Stimulated activated effector memory CD8-positive, alpha-beta T cell treated with anti-CD3 and anti-CD28 coated beads, Interleukin-12 subunit alpha, Interleukin-12 subunit beta, amount 100 ng/mL, for 72 hours (primary cell): ENCODE results near the gene RPUSD2.

ENCODE experiments used
- ATAC-seq: fragments of 150-1000 bp; cut with Tn5 transposase; 2 replicates; pipeline ENCODE4 v1.10.0; 2021
- DNase-seq, 2 donors: peaks; one replicate each; pipeline ENCODE4 v3.0.0; 2021 to 2022; ENCODE audit warnings: low spot score in 2 of 2
- H3K27ac Mint-ChIP-seq: one replicate; pipeline ENCODE4 v1.8.0; 2022; ENCODE audit warnings: mild to moderate bottlenecking, mixed read lengths
- H3K36me3 Mint-ChIP-seq: one replicate; pipeline ENCODE4 v1.8.0; 2022; ENCODE audit warnings: mild to moderate bottlenecking, mixed read lengths
- H3K4me1 Mint-ChIP-seq: one replicate; pipeline ENCODE4 v1.8.0; 2022; ENCODE audit warnings: mixed read lengths
- H3K4me3 Mint-ChIP-seq: one replicate; pipeline ENCODE4 v1.8.0; 2022; ENCODE audit warnings: mild to moderate bottlenecking, mixed read lengths
- H3K9me3 Mint-ChIP-seq: one replicate; pipeline ENCODE4 v1.8.0; 2022; ENCODE audit warnings: mixed read lengths

Gene RPUSD2

DNA sequence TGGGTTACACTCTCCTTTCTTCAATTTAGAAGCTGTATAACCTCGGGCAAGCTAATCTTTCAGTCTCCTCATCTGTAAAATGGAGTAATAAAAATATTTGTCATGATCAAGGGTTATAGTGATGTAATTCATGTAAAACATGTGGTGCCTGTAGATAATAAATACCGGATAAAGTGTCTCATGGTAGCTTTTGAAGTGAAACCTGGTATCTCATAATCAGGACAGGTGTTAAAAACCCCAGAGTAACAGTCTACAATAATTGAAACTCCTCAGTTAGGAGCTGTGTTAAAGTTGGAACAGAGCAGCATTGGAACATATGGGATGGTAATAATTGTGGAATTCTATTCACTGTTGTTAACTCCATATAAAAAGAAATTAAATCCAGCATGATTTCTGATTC lies 24.1 kb downstream of the RPUSD2 start:
- Mint-ChIP-seq H3K36me3 (peaks cover 25% of the 10 kb centered on the region), H3K27ac (peak overlapping the region; percentile 99), H3K9me3 (no peaks in the 10 kb centered on the region), H3K4me3 (peak overlapping the region; percentile 83), H3K4me1 (peaks cover 34% of the 10 kb centered on the region)
- DNase-seq: no peak
- no peak for ATAC-seq

DNA sequence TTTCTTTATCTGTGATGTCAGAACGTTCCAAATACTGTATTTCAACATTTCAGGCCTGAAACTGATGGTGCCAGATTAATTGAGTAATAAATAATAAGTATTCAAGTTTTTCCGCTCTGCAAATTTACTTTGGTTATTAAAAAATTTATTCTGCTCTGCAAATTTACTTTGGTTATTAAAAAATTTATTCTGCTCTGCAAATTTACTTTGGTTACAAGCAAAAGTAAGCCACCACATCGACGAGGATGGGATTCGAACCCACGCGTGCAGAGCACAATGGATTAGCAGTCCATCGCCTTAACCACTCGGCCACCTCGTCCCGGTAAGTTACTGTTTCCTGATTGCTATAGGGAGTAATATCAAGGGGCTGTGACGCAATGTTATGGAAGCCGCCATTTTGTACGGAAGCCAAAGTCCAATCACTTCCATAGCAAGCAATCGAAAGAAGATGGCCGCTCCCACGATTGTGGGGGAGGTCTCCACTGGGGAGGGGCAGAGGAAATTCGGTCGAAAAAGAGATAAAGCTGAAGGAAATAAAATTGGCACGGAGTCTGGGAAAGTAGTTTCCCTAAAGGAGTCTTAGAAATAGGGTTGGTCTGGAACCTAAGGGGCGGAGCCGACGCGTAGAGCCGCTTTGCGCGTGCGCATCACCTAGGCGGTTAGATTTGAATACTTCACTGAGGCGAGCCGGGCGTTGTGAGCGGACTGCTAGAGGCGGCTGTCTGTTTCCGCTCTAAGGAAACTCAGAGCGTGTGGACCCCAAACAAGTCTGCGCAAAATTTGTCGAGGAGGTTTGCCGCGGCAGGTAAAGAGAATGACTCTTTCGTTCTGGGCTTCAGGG lies 24.7 kb downstream of the RPUSD2 start, which contains the start of gene KNL1:
TSS of gene KNL1 (plus strand) at position 662 of the 841 bp plus-strand sequence. CDS start 8,683 bp downstream, outside the sequence.
- ATAC-seq: peak; percentile 90
- H3K36me3 Mint-ChIP-seq: peaks cover 25% of the 10 kb centered on the region
- H3K9me3 Mint-ChIP-seq: no peaks in the 10 kb centered on the region
- H3K27ac Mint-ChIP-seq: peak within 1 kb of the TSS; percentile 99
- DNase-seq: peak; percentile 89 to 99
- peaks cover 34% of the 10 kb centered on the region for H3K4me1 Mint-ChIP-seq
- H3K4me3 Mint-ChIP-seq: peak within 1 kb of the TSS; percentile 83

DNA sequence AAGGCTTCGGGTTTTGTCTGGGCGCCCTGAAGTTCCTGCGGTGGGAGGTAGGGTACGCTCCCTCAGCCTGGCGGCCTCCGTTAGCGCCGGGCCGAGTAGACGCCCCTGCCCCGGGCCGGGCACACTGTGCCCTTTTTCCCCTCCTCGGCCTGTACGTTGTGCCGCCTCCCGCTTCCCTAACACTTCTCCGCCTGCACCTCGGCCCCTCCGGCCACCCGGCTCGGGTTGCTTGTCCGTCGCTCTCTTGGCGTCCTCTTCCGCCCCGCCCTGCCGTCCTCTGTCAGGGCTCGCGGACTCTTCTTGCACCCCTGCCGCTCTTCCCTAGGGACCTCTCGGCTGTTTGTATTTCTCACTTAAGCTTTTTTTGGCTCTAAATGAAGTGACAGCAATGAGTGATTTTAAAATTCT lies 25.3 kb downstream of the RPUSD2 start:
- no peak for DNase-seq
- peak overlapping the region; percentile 99 for H3K27ac Mint-ChIP-seq
- H3K36me3 Mint-ChIP-seq: peaks cover 25% of the 10 kb centered on the region
- H3K4me1 Mint-ChIP-seq: peaks cover 32% of the 10 kb centered on the region
- peak overlapping the region; percentile 83 for H3K4me3 Mint-ChIP-seq
- peak; percentile 70 for ATAC-seq
- H3K9me3 Mint-ChIP-seq: no peaks in the 10 kb centered on the region

DNA sequence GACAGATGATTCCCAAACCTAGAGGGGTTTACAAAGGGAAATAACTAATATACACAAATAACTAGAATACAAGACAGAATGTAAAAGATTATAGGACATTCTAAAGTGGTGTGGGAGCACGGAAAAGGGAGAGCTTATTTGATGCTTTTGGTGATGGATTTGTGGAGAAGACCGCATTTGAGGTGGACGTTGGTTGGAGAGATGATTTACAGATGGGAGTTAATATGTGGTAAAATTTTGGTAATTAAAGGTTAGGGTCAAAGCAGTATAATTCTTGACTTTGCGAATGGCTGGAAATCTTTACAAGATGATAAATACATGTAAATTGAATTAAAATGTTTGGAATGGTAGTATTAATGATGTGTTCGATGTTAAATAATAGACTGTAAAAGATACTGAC lies 26.1 kb downstream of the RPUSD2 start:
- DNase-seq (no peak), ATAC-seq (no peak)
- no peak overlapping the region for H3K27ac Mint-ChIP-seq
- H3K4me1 Mint-ChIP-seq: peaks cover 24% of the 10 kb centered on the region
- peak overlapping the region; percentile 83 for H3K4me3 Mint-ChIP-seq
- no peaks in the 10 kb centered on the region for H3K9me3 Mint-ChIP-seq
- H3K36me3 Mint-ChIP-seq: peaks cover 25% of the 10 kb centered on the region

DNA sequence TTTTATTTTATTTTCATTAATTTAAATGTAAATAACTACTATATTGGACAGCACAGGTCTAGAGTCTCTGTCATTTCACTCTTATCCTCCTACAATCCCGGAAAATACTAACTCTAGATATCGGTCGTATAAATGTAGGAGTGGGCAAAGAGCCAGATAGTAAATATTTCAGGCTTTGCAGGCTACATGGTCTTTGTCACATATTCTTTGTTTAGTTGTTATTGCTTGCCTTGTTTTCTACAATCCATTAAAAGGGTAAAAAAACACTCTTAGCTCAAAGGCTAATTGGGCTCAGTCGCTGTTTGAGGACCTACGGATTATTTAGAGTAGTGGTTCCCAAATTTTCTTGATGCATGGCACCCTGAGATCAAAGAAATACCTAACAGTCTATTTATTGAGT lies 26.7 kb downstream of the RPUSD2 start:
- peaks cover 25% of the 10 kb centered on the region for H3K36me3 Mint-ChIP-seq
- DNase-seq (no peak), ATAC-seq (no peak)
- no peak overlapping the region for H3K27ac Mint-ChIP-seq
- peaks cover 21% of the 10 kb centered on the region for H3K4me1 Mint-ChIP-seq
- no peaks in the 10 kb centered on the region for H3K9me3 Mint-ChIP-seq
- H3K4me3 Mint-ChIP-seq: no peak overlapping the region

DNA sequence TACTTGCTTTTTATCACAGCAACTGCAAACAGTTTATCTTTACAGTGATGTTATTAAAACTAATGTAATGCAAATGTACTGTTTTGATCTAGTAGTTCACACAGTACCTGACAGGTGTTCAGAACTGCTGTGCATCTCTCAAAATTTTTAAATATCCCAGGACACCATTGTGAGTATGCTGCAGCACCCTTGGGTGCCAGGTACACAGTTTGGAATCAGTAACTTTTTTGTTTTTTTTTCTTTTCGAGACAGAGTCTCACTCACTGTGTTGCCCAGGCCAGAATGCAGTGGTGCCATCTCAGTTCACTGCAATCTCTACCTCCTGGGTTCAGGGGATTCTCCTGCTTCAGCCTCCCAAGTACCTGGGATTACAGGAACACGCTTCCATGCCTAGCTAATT lies 27.9 kb downstream of the RPUSD2 start:
- H3K36me3 Mint-ChIP-seq: peaks cover 25% of the 10 kb centered on the region
- H3K27ac Mint-ChIP-seq: no peak overlapping the region
- no peak overlapping the region for H3K4me3 Mint-ChIP-seq
- peaks cover 21% of the 10 kb centered on the region for H3K4me1 Mint-ChIP-seq
- ATAC-seq (no peak), DNase-seq (no peak)
- no peaks in the 10 kb centered on the region for H3K9me3 Mint-ChIP-seq

DNA sequence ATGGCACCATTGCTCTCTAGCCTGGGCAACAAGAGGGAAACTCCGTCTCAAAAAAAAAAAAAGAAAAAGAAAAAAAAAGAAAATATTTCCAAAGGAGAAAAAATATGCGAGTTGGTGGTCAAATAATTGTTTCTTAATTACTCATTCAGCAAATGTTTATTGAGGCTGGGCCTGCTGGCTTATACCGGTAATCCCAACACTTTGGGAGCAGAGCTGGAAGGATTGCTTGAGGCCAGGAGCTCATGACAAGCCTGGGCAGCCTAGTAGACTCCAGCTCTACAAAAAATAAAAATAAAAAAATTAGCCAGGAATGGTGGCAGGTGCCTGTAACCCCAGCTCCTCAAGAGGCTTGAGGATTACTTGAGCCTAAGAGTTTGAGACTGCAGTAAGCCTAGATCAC lies 29.0 kb downstream of the RPUSD2 start:
- DNase-seq (no peak), ATAC-seq (no peak)
- Mint-ChIP-seq H3K4me3 (no peak overlapping the region), H3K27ac (no peak overlapping the region), H3K36me3 (peaks cover 14% of the 10 kb centered on the region), H3K4me1 (peaks cover 15% of the 10 kb centered on the region), H3K9me3 (no peaks in the 10 kb centered on the region)

DNA sequence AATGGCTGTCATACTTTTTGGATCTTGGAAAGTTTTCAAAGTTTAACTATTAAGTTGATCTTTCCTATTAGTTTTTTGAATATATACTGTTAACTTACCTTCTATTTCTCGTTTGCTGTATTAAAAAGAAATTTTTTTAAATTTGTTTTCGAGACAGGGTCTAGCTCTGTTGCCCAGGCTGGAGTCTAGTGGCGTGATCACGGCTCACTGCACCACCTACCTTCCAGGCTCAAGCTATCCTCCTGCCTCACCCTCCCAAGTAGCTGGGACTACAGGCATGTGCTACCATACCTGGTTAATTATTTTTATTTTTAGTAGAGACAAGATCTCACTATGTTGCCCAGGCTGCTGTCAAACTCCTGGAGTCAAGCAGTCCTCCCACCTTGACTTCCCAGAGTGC lies 29.6 kb downstream of the RPUSD2 start:
- Mint-ChIP-seq H3K27ac (no peak overlapping the region), H3K4me3 (no peak overlapping the region), H3K36me3 (peaks cover 8% of the 10 kb centered on the region), H3K9me3 (no peaks in the 10 kb centered on the region), H3K4me1 (peaks cover 9% of the 10 kb centered on the region)
- ATAC-seq (no peak), DNase-seq (no peak)

DNA sequence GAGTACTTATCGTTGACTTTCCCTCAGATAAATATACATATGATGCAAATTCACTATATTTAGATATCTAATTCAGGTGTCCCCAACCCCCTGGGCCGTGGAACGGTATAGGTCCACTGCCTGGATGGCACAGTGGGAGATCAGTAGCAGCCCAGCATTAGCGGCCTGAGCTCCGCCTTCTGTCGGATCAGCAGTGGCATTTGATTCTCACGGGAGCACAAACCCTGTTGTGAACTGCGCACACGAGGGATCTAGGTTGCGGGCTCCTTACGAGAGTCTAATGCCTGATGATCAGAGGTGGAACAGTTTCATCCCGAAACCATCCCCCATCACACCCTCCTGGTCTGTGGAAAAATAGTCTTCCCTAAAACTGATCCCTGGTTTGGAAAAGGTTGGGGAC lies 31.9 kb downstream of the RPUSD2 start:
- Mint-ChIP-seq H3K4me1 (no peaks in the 10 kb centered on the region), H3K9me3 (no peaks in the 10 kb centered on the region), H3K4me3 (no peak overlapping the region), H3K27ac (no peak overlapping the region), H3K36me3 (no peaks in the 10 kb centered on the region)
- DNase-seq: no peak
- ATAC-seq: no peak

DNA sequence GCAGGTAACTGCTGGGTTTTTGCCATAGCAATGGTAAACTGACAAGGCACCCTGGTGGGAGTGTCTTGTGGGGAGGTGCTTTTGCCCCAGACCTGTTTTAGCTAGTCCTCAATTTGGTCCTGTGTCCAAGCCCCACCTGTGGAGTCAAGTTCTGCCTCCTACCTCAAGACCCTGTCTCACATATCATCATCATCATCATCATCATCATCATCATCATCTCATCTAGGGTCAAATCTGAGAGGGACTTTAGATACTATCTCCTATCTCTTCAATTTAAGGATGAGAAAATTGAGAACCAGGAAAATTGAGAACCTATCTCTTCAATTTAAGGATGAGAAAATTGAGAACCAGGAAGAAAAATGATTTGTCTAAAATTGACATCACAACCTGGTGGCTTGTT lies 34.8 kb downstream of the RPUSD2 start:
- no peak overlapping the region for H3K27ac Mint-ChIP-seq
- H3K36me3 Mint-ChIP-seq: peaks cover 7% of the 10 kb centered on the region
- no peak overlapping the region for H3K4me3 Mint-ChIP-seq
- ATAC-seq (no peak), DNase-seq (no peak)
- no peaks in the 10 kb centered on the region for H3K4me1 Mint-ChIP-seq
- no peaks in the 10 kb centered on the region for H3K9me3 Mint-ChIP-seq

DNA sequence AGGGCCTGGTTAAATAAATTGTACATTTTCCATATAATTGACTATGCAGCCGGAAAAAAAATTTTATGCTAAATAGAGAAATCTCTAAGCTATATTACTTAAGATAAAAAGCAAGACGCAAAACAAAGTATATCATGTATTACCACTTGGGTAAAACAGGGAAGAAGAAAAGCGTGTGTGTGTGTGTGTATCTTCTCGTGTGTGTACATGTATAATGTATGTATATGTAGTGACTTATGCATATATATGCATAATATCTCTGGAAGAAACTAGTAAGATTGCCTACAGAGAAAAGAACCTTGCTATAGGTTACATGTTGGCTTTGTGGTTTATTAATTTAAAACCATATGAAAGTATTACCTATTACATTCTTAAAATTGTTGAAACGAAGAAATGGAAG lies 44.0 kb downstream of the RPUSD2 start:
- Mint-ChIP-seq H3K36me3 (peaks cover 6% of the 10 kb centered on the region), H3K9me3 (no peaks in the 10 kb centered on the region), H3K4me3 (no peak overlapping the region), H3K27ac (no peak overlapping the region), H3K4me1 (no peaks in the 10 kb centered on the region)
- DNase-seq (no peak), ATAC-seq (no peak)

DNA sequence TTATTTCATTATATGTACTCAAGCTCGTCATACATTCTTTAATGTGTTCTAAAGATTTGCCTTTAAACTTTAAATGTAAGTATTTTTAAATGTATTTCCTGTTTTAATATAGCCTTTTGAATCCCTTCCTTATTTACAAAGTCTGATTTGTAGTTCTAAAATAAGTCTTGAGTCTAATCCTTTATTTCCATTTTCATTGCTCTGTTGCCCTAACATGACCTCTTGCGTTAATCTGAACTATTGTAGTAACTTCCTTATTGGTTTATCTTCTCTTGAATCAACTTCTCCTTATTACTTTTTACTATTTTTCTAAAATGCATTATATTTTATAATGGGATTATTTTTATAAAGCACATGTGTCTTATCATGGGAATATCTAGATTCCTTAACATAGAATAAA lies 48.9 kb downstream of the RPUSD2 start:
- H3K36me3 Mint-ChIP-seq: peaks cover 13% of the 10 kb centered on the region
- H3K9me3 Mint-ChIP-seq: no peaks in the 10 kb centered on the region
- ATAC-seq: no peak
- no peak overlapping the region for H3K27ac Mint-ChIP-seq
- no peak overlapping the region for H3K4me3 Mint-ChIP-seq
- no peaks in the 10 kb centered on the region for H3K4me1 Mint-ChIP-seq
- DNase-seq: no peak

DNA sequence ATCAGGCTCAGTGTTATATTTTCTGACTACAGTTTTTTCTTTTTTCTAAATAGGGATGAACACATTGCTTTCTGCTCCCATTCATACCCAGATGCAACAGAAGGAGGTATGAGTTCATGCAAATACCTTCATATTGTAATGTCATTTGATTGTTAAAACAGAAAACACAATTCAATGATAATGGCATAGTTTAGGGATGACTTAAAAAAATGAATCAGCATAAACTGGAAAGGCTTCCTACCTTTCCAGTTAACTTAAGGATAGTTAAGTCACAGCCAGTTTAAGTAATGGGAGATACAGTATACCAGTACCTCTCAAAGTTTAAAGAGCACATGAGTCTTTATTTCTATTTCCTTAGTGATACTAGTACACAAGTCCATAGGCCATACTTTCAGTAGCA lies 49.8 kb downstream of the RPUSD2 start:
- H3K4me3 Mint-ChIP-seq: no peak overlapping the region
- ATAC-seq: no peak
- H3K27ac Mint-ChIP-seq: no peak overlapping the region
- DNase-seq: no peak
- H3K4me1 Mint-ChIP-seq: no peaks in the 10 kb centered on the region
- peaks cover 13% of the 10 kb centered on the region for H3K36me3 Mint-ChIP-seq
- H3K9me3 Mint-ChIP-seq: no peaks in the 10 kb centered on the region

DNA sequence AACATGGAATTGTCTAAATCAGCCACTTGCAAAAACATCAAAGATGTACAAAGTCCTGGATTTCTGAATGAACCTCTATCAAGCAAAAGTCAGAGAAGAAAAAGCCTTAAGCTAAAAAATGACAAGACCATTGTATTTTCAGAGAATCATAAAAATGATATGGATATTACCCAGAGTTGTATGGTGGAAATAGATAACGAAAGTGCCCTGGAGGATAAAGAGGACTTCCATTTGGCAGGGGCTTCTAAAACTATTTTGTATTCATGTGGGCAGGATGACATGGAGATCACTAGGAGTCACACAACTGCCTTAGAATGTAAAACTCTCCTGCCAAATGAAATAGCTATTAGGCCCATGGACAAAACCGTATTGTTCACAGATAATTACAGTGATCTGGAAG lies 54.3 kb downstream of the RPUSD2 start:
- Mint-ChIP-seq H3K36me3 (peaks cover 18% of the 10 kb centered on the region), H3K9me3 (no peaks in the 10 kb centered on the region)

More for the DNA sequence above, 54.3 kb downstream of the RPUSD2 start:
- no peak for DNase-seq
- Mint-ChIP-seq H3K27ac (no peak overlapping the region), H3K4me1 (no peaks in the 10 kb centered on the region), H3K4me3 (no peak overlapping the region)
- ATAC-seq: no peak
